Mesothelial cell of epicardium (in vitro differentiated cells): Measurements from ENCODE around the gene FLT3LG. TPM values are rescaled to one million over a fixed set of nuclear protein-coding genes. Genes with fewer than 3 reads are reported as not detected.

Experiments
- DNase-seq, 2 experiments: peaks; one replicate each; pipeline ENCODE4 v3.0.0; 2021; ENCODE audit warnings: low spot score in 2 of 2; ENCODE audit not compliant: unreplicated experiment in 2 of 2
- H3K27ac Mint-ChIP-seq: 2 replicates; pipeline ENCODE4 v1.8.0; 2021; ENCODE audit warnings: mixed read lengths
- H3K27me3 Mint-ChIP-seq: 2 replicates; pipeline ENCODE4 v1.8.0; 2021; ENCODE audit warnings: low read depth, mixed read lengths
- H3K36me3 Mint-ChIP-seq: 2 replicates; pipeline ENCODE4 v1.8.0; 2021; ENCODE audit warnings: mixed read lengths
- H3K4me1 Mint-ChIP-seq: 2 replicates; pipeline ENCODE4 v1.8.0; 2021; ENCODE audit warnings: mixed read lengths
- H3K4me3 Mint-ChIP-seq: 2 replicates; pipeline ENCODE4 v1.8.0; 2021; ENCODE audit warnings: mild to moderate bottlenecking, moderate library complexity, mixed read lengths
- H3K9me3 Mint-ChIP-seq: 2 replicates; pipeline ENCODE4 v1.8.0; 2021; ENCODE audit warnings: mixed read lengths
- CTCF ChIP-seq: fragments of 200-600 bp; sonication (generic); IDR thresholded peaks from one replicate; pipeline ENCODE4 v1.5.0; 2021; ENCODE audit warnings: antibody characterized with exemption; ENCODE audit not compliant: unreplicated experiment
- total RNA-seq: library from RNA; stranded (reverse); gene quantifications from 3 replicates; pipeline ENCODE4 v1.2.1, GENCODE V29; 2021

Gene FLT3LG
- total RNA-seq, 1 donor from 2014 or later, result 2.4 TPM

- Mint-ChIP-seq H3K9me3 (no peaks in the 10 kb centered on the region), H3K4me3 (peak overlapping the region; percentile 97), H3K4me1 (peaks cover 26% of the 10 kb centered on the region), H3K27me3 (no peaks in the 10 kb centered on the region), H3K36me3 (peaks cover 16% of the 10 kb centered on the region), H3K27ac (peak overlapping the region; percentile 97)
- no peak for TF ChIP-seq CTCF
- no peak for DNase-seq
Observed at GRCh38 chr19:49497047-49497788, 23.2 kb downstream of the FLT3LG start.

- no peak for TF ChIP-seq CTCF
- Mint-ChIP-seq H3K27ac (no peak overlapping the region), H3K27me3 (no peaks in the 10 kb centered on the region), H3K4me1 (peaks cover 26% of the 10 kb centered on the region), H3K9me3 (no peaks in the 10 kb centered on the region), H3K4me3 (peak overlapping the region; percentile 97), H3K36me3 (peaks cover 14% of the 10 kb centered on the region)
- no peak for DNase-seq
Observed at GRCh38 chr19:49497789-49498103, 23.7 kb downstream of the FLT3LG start.

DNA sequence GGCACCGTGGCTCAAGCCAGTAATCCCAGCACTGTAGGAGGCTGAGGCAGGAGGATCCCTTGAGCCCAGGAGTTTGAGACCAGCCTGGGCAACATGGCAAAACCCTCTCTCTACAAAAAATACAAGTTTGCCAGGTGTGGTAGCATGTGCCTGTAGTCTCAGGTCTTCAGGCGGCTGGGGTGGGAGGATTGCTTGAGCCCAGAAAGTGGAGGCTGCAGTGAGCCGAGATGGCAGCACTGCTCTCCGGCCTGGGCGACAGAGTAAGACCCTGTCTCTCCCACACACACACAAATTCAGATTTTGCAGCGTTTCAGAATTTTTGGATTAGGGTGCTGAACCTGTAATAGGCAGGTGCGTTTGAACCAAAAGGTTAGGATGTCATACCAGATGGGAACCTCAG, 24.5 kb downstream of the FLT3LG start:
- no peak overlapping the region for H3K4me3 Mint-ChIP-seq
- H3K9me3 Mint-ChIP-seq, result no peaks in the 10 kb centered on the region
- H3K27ac Mint-ChIP-seq, result no peak overlapping the region
- H3K36me3 Mint-ChIP-seq, result peaks cover 10% of the 10 kb centered on the region
- no peak for TF ChIP-seq CTCF
- H3K27me3 Mint-ChIP-seq, result no peaks in the 10 kb centered on the region
- H3K4me1 Mint-ChIP-seq, result peaks cover 31% of the 10 kb centered on the region
- no peak for DNase-seq

DNA sequence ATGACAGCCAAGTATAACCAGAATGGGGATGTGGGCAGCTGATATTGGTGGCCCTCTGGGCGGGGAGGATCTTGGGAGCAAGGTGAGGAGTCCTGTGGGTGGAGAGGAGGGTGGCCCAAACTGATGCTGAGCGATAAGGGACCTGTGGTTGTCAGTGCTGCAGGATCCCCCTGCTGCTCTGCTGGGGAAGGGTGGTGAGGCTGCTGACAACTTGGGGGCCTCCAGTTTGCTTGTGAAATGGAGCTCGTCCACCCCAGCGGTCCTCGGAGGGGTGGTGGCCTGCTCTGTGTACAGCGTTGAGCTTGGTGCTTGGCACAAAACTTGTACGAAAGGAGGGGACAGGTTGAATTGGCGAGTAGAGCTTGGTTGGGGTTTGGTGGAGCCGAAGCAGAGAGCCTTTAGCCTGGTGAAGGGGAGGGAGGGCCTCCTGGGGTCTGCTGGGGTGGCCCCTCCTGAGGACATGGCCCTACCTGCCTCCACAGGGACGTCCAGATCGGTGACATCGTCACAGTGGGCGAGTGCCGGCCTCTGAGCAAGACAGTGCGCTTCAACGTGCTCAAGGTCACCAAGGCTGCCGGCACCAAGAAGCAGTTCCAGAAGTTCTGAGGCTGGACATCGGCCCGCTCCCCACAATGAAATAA, 25.1 kb downstream of the FLT3LG start:
- DNase-seq, result no peak
- no peaks in the 10 kb centered on the region for H3K27me3 Mint-ChIP-seq
- no peak overlapping the region for H3K27ac Mint-ChIP-seq
- no peak for TF ChIP-seq CTCF
- H3K36me3 Mint-ChIP-seq, result peaks cover 10% of the 10 kb centered on the region
- peak overlapping the region; percentile 4 for H3K4me3 Mint-ChIP-seq
- peaks cover 32% of the 10 kb centered on the region for H3K4me1 Mint-ChIP-seq
- H3K9me3 Mint-ChIP-seq, result no peaks in the 10 kb centered on the region

GRCh38 chr19:49502866-49503581, 29.0 kb downstream of the FLT3LG start:
- Mint-ChIP-seq H3K9me3 (no peaks in the 10 kb centered on the region), H3K4me1 (peaks cover 23% of the 10 kb centered on the region), H3K36me3 (peaks cover 8% of the 10 kb centered on the region), H3K4me3 (no peak overlapping the region), H3K27ac (peak overlapping the region; percentile 12), H3K27me3 (no peaks in the 10 kb centered on the region)
- no peak for TF ChIP-seq CTCF
- peak in 1 of 2 experiments; percentile 56 for DNase-seq
